Measurements from ENCODE around the gene SYTL3.

The SYTL3 gene

GRCh38 chr6:158804207-158804606 is 154.4 kb downstream of the SYTL3 start:
- no peak for DNase-seq

DNA sequence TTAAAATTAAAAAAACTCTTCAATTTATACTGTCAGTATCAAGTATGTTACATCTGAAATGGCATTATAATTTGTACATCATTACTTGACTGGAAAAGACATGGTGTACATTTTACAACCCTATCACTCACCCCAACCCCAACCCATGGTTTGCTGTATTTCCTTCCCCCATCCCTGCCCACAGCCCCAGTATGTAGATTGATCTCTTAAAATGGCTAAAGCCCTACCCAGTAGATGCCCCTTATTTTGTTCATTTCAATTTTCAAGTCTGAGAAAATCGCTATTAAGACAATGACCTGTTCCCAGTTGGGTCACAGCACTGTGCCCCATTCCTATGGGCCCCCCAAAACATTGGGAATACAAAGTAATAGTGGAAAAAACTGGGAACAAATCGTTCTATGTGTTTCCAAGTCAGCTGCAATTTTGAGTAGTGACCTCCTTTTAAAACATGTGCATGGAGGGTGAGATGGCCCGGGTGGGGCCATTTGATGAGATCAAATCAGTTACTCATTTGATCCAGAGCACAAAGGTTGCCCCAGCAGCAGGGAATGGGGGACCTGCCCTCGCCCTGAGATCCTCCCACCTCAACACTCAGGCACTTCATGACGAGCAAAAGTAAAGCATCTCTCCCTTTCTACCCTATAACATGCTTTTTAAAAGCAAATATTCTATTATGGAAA is 156.0 kb downstream of the SYTL3 start:
- DNase-seq = no peak

GRCh38 chr6:158807515-158808441 is 157.9 kb downstream of the SYTL3 start:
- no peak for DNase-seq

GRCh38 chr6:158808442-158808833 is 158.6 kb downstream of the SYTL3 start:
- no peak for DNase-seq

- no peak for DNase-seq
These were observed 159.3 kb downstream of the SYTL3 start for GRCh38 chr6:158808941-158809678.

DNA sequence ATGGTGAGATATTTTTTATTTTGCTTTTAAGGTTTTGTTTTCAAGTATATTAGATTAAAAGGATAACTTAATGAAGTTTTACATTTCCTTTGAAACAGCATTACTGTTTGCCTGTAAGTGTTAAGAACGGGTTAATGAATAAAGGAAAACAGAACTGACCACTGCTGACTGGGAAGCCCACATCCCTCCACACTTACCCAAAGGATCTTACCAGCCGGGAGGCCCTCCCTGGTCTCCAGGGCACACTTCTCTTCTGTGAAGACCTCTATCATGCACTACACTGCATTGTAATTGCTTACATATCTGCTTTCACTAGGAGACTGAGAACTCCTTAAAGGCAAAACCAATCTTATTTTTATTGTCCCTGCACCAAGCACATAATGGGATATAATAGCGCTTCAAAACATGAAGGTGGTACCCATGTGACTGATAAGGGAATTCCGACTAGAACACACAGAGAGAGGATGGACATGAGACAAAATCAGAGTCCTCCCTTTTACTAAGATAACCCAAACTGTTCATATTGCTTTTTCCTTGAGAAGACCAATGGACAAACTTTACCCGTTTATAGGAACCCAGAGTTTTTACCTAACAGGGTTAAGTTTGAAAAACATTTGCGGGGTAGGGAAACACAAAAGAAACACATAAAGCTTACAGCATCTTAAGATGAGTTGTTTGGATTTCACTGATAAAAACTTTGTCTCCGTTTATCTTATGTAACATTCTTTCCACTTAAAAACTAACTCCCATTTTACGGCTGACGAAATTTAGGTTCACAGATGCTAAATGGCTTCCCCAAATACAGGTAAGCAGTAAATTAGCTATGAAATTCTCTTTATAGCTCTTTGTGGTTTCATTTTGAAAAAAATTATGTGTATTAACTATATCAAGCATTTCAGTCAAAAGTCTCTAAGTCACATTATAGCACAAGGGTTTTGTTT is 160.6 kb downstream of the SYTL3 start:
- DNase-seq = no peak

DNA sequence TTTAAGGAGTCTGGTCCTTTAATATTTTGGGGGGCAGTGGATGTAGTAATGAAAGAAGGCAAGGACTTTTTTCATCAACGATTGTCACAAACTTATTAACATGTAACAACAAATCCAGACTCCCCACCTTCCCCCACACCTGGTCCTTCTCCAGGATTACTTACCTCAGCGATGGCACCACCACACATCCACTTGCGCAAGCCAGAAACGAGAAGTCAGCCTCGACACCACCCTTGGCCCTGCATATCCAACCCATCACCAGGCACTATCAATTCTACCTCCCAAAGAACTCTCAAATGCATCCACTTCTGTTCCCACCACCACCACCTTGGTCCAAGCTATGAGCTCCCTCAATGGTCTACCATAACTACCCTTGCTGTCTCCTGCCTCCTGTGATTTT is 162.8 kb downstream of the SYTL3 start:
- no peak for DNase-seq

- DNase-seq = no peak
These were observed 163.2 kb downstream of the SYTL3 start for GRCh38 chr6:158813032-158813431.
